IMR-90 (cell line): ENCODE results near the gene GDPD5. TPM values are rescaled to one million over a fixed set of nuclear protein-coding genes. Genes with fewer than 3 reads are reported as not detected.

Experiments
- ATAC-seq: fragments of 200-7000 bp; cut with Tn5 transposase; 2 replicates; pipeline ENCODE4 v1.9.1; 2020; ENCODE audit warnings: low read depth, mild to moderate bottlenecking, moderate library complexity
- BruUV-seq: library from RNA; stranded (reverse); fragments of 400-500 nt; replicated peaks from 2 replicates; lab custom pipeline; 2021; lab: Mats Ljungman, UMichigan
- CTCF ChIA-PET: fragments of 300-600 bp; formaldehyde crosslinking; extraction: SDS; loops from one replicate; lab custom pipeline; 2021; ENCODE audit warnings: antibody characterized with exemption; lab: Yijun Ruan, JAX
- POLR2A ChIA-PET: fragments of 300-600 bp; sonication (Branson Sonifier 250); formaldehyde crosslinking; loops from one replicate; lab custom pipeline; 2022; ENCODE audit warnings: antibody characterized with exemption; ENCODE audit not compliant: unreplicated experiment; lab: Charles Lee
- DNase-seq: peaks from one replicate; pipeline ENCODE4 v3.0.0; 2013
- H2AFZ ChIP-seq: replicated peaks from 2 replicates; pipeline ENCODE3; 2013; ENCODE audit warnings: low read length, mild to moderate bottlenecking; ENCODE audit not compliant: poor library complexity
- H2AK5ac ChIP-seq: 2 replicates; pipeline ENCODE4 v1.6.1; 2013; ENCODE audit warnings: low read depth, low read length, inconsistent platforms
- H2AK9ac ChIP-seq: replicated peaks from 2 replicates; pipeline ENCODE3; 2013; ENCODE audit warnings: mild to moderate bottlenecking, low read depth, low read length, moderate library complexity; ENCODE audit not compliant: poor library complexity
- H2BK120ac ChIP-seq: 2 replicates; pipeline ENCODE4 v1.6.1; 2013; ENCODE audit warnings: low read depth, low read length, inconsistent platforms
- H2BK15ac ChIP-seq: 3 replicates; pipeline ENCODE4 v1.6.1; 2013; ENCODE audit warnings: low read depth, low read length, inconsistent platforms
- H2BK20ac ChIP-seq: 2 replicates; pipeline ENCODE4 v1.6.1; 2013; ENCODE audit warnings: low read depth, mild to moderate bottlenecking, inconsistent platforms, low read length, moderate library complexity
- H2BK5ac ChIP-seq: 2 replicates; pipeline ENCODE4 v1.6.1; 2013; ENCODE audit warnings: mild to moderate bottlenecking, low read depth, low read length, inconsistent platforms; ENCODE audit not compliant: poor library complexity, severe bottlenecking
- H3K14ac ChIP-seq: replicated peaks from 2 replicates; pipeline ENCODE4 v1.6.1; 2013; ENCODE audit warnings: low read depth, low read length, inconsistent platforms
- H3K18ac ChIP-seq: 2 replicates; pipeline ENCODE4 v1.6.1; 2013; ENCODE audit warnings: low read depth, low read length, control low read depth
- H3K23ac ChIP-seq: 2 replicates; pipeline ENCODE4 v1.6.1; 2013; ENCODE audit warnings: low read depth, low read length, inconsistent platforms
- H3K27ac ChIP-seq: 2 replicates; pipeline ENCODE4 v1.5.1; 2013; ENCODE audit warnings: mild to moderate bottlenecking, control low read depth, low read length; ENCODE audit not compliant: insufficient read depth
- H3K27me3 ChIP-seq: 2 replicates; pipeline ENCODE4 v1.6.1; 2013; ENCODE audit warnings: low read length; ENCODE audit not compliant: control insufficient read depth, insufficient read depth
- H3K36me3 ChIP-seq: 2 replicates; pipeline ENCODE4 v1.6.1; 2013; ENCODE audit warnings: low read length, mixed read lengths; ENCODE audit not compliant: control insufficient read depth, insufficient read depth
- H3K4ac ChIP-seq: 2 replicates; pipeline ENCODE4 v1.6.1; 2013; ENCODE audit warnings: low read depth, low read length, inconsistent platforms
- H3K4me1 ChIP-seq: 2 replicates; pipeline ENCODE4 v1.6.1; 2013; ENCODE audit warnings: low read length, mixed read lengths; ENCODE audit not compliant: control insufficient read depth, insufficient read depth
- H3K4me2 ChIP-seq: 2 replicates; pipeline ENCODE4 v1.6.1; 2013; ENCODE audit warnings: low read depth, mild to moderate bottlenecking, control low read depth, low read length, moderate library complexity
- H3K4me3 ChIP-seq: 2 replicates; pipeline ENCODE4 v1.5.1; 2013; ENCODE audit warnings: low read depth, mild to moderate bottlenecking, control low read depth, low read length, moderate library complexity; ENCODE audit not compliant: insufficient read depth
- H3K56ac ChIP-seq: 2 replicates; pipeline ENCODE4 v1.6.1; 2013; ENCODE audit warnings: low read length, inconsistent platforms; ENCODE audit not compliant: insufficient read depth; ENCODE audit errors: extremely low read depth
- H3K79me1 ChIP-seq, 2 experiments: 2 replicates each; pipeline ENCODE4 v1.6.1; 2013; ENCODE audit warnings: low read length in 2 of 2, inconsistent platforms in 1 of 2, low read depth in 1 of 2
- H3K9ac ChIP-seq: 2 replicates; pipeline ENCODE4 v1.6.1; 2013; ENCODE audit warnings: low read depth, low read length, control low read depth
- H3K9me1 ChIP-seq: 2 replicates; pipeline ENCODE4 v1.6.1; 2013; ENCODE audit warnings: low read length, inconsistent platforms; ENCODE audit not compliant: insufficient read depth
- H3K9me3 ChIP-seq: 2 replicates; pipeline ENCODE4 v1.6.1; 2013; ENCODE audit warnings: low read length; ENCODE audit not compliant: control insufficient read depth, insufficient read depth
- H4K20me1 ChIP-seq: 2 replicates; pipeline ENCODE4 v1.6.1; 2013; ENCODE audit warnings: low read length, inconsistent platforms; ENCODE audit not compliant: insufficient read depth
- H4K5ac ChIP-seq: 2 replicates; pipeline ENCODE4 v1.6.1; 2013; ENCODE audit warnings: mild to moderate bottlenecking, low read depth, low read length, control low read depth
- H4K8ac ChIP-seq, 2 experiments: 2 replicates each; pipeline ENCODE4 v1.6.1; 2013; ENCODE audit warnings: low read depth in 2 of 2, low read length in 2 of 2, control low read depth in 1 of 2, inconsistent platforms in 1 of 2
- H4K91ac ChIP-seq: 2 replicates; pipeline ENCODE4 v1.6.1; 2013; ENCODE audit warnings: low read depth, low read length, inconsistent platforms; ENCODE audit not compliant: insufficient read depth
- MAFK ChIP-seq: IDR thresholded peaks from 2 replicates; pipeline ENCODE4 v1.6.1; 2012; ENCODE audit warnings: low read depth, low read length, improper control_type of control experiment
- MAZ ChIP-seq: IDR thresholded peaks from 2 replicates; pipeline ENCODE4 v1.6.1; 2012; ENCODE audit warnings: low read depth, mild to moderate bottlenecking, low read length, improper control_type of control experiment, moderate library complexity, borderline replicate concordance
- MXI1 ChIP-seq: IDR thresholded peaks from 2 replicates; pipeline ENCODE4 v1.6.1; 2012; ENCODE audit warnings: low read depth, mild to moderate bottlenecking, low read length, moderate library complexity, borderline replicate concordance
- NFE2L2 ChIP-seq: fragments of 150-350 bp; IDR thresholded peaks from 2 replicates; pipeline ENCODE4 v1.6.1; 2016; ENCODE audit warnings: low read depth, mild to moderate bottlenecking, low read length
- SMC3 ChIP-seq: fragments of 150-350 bp; IDR thresholded peaks from 2 replicates; pipeline ENCODE4 v1.6.1; 2016; ENCODE audit warnings: low read depth, mild to moderate bottlenecking, antibody characterized with exemption, low read length, moderate library complexity
- USF2 ChIP-seq: fragments of 150-350 bp; IDR thresholded peaks from 2 replicates; pipeline ENCODE4 v1.6.1; 2017; ENCODE audit warnings: mild to moderate bottlenecking, antibody characterized with exemption, low read length, low read depth
- WGBS, 2 experiments: methylation state at CpG; one replicate each; pipeline versions ENCODE4 v1.1.5 to v1.1.7; 2013; ENCODE audit warnings: missing lambda C conversion rate in 2 of 2; ENCODE audit not compliant: insufficient read length in 1 of 2; ENCODE audit errors: extremely low coverage in 2 of 2; 5-methylcytosine and 5-hydroxymethylcytosine counted together
- dilution Hi-C: fragments of 300-500 bp; cut with HindIII; formaldehyde crosslinking; loops from one replicate; pipeline ENCODE4 v1.14.3; 2018; ENCODE audit warnings: low sequenced_read_pairs; ENCODE audit not compliant: unreplicated experiment
- in situ Hi-C: fragments of 300-500 bp; cut with MboI; formaldehyde crosslinking; loops from 3 replicates; pipeline ENCODE4 v1.14.3; 2019; ENCODE audit warnings: low sequenced_read_pairs, inconsistent platforms, mixed read lengths
- intact Hi-C: fragments of 100-400 bp; cut with micrococcal nuclease; formaldehyde crosslinking; loops from 2 replicates; pipeline ENCODE4 v1.10.0; 2022
- polyA plus RNA-seq, 3 experiments: library from polyadenylated mRNA; depleted of rRNA; stranded (reverse); fragments of >200 nt; gene quantifications; 2 replicates each; pipeline ENCODE4 v1.2.3, GENCODE V29; 2012; ENCODE audit warnings: low replicate concordance in 1 of 3
- total RNA-seq: library from RNA; depleted of rRNA; stranded (reverse); fragments of >200 nt; gene quantifications from 2 replicates; pipeline ENCODE4 v1.2.3, GENCODE V29; 2012

The GDPD5 gene
- total and polyA plus RNA-seq, 2 of the 4 experiments (the other 2 are of a cell fraction) = 2.0 to 7.9 TPM

- H3K4ac ChIP-seq = no peak overlapping the region
- TF ChIP-seq MXI1 (no peak), MAFK (no peak), MAZ (no peak), USF2 (no peak), NFE2L2 (no peak), SMC3 (no peak)
- no peak overlapping the region for H3K4me3 ChIP-seq
- H2AK9ac ChIP-seq = no peak overlapping the region
- H3K9me1 ChIP-seq = no peaks in the 10 kb centered on the region
- no peak overlapping the region for H2AFZ ChIP-seq
- intact Hi-C loops (no loop called here), in situ Hi-C loops (loop anchor here (25.0 kb wide), 1 partner anchor 251 kb away; no protein-coding TSS in a partner anchor), dilution Hi-C loops (no loop called here)
- no peak overlapping the region for H3K56ac ChIP-seq
- no peak overlapping the region for H4K91ac ChIP-seq
- WGBS, 2 experiments = 91% methylated on average over 6 of the region's 11 CpGs; no CpG with 5 or more reads in 1 of the 2 experiments
- no peaks in the 10 kb centered on the region; the same call in 1 of the 2 replicates for H3K27me3 ChIP-seq
- H3K36me3 ChIP-seq = no peaks in the 10 kb centered on the region
- H3K4me1 ChIP-seq = peaks cover 8% of the 10 kb centered on the region; the same call in 1 of the 2 replicates
- H3K14ac ChIP-seq = no peak overlapping the region
- H4K8ac ChIP-seq = no peak overlapping the region
- H3K9me3 ChIP-seq = no peaks in the 10 kb centered on the region
- BruUV-seq = no TSS peak
- no peak overlapping the region for H2AK5ac ChIP-seq
- no peak overlapping the region for H2BK120ac ChIP-seq
- ATAC-seq (no peak), DNase-seq (no peak)
- H3K4me2 ChIP-seq = no peak overlapping the region
- CTCF ChIA-PET = interaction anchor here (0.6 kb wide), 3 partner anchors 11 to 198 kb away, joined by 3 to 4 read pairs (median 4); no protein-coding TSS in a partner anchor
- POLR2A ChIA-PET = no interaction called here
- H3K9ac ChIP-seq = no peak overlapping the region
- no peak overlapping the region for H4K5ac ChIP-seq
- no peak overlapping the region for H2BK15ac ChIP-seq
- no peak overlapping the region for H2BK20ac ChIP-seq
- no peak overlapping the region for H3K18ac ChIP-seq
- no peak overlapping the region; the same call in 1 of the 2 replicates for H3K23ac ChIP-seq
- no peak overlapping the region for H3K27ac ChIP-seq
- H3K79me1 ChIP-seq = no peaks in the 10 kb centered on the region
- H2BK5ac ChIP-seq = no peak overlapping the region
- H4K20me1 ChIP-seq = no peaks in the 10 kb centered on the region
Observed at GRCh38 chr11:75538150-75538942, 12.6 kb upstream of the GDPD5 start.
